SK-N-SH treated with all-trans-retinoic acid at 6 μM for 48 hours (cell line): Measurements from ENCODE around the gene GPR137.

Experiments used
- BACH2 ChIP-seq: fragments of 250-450 bp; sonication (Bioruptor Pico); IDR thresholded peaks from 2 replicates; pipeline ENCODE4 v1.9.0; 2021; ENCODE audit warnings: mild to moderate bottlenecking, borderline replicate concordance
- CREB5 ChIP-seq: fragments of 250-450 bp; sonication (Bioruptor Pico); IDR thresholded peaks from 2 replicates; pipeline ENCODE4 v1.5.1; 2020; ENCODE audit warnings: low read depth, mild to moderate bottlenecking, moderate library complexity
- ESRRG ChIP-seq: fragments of 250-450 bp; sonication (Bioruptor Pico); IDR thresholded peaks from 2 replicates; pipeline ENCODE4 v1.6.1; 2021; ENCODE audit warnings: mild to moderate bottlenecking
- ISL1 ChIP-seq: fragments of 250-450 bp; sonication (Bioruptor Pico); IDR thresholded peaks from 2 replicates; pipeline ENCODE4 v2.1.2; 2022; ENCODE audit warnings: mild to moderate bottlenecking, moderate library complexity
- RARB ChIP-seq: fragments of 250-450 bp; sonication (Bioruptor Pico); IDR thresholded peaks from 2 replicates; pipeline ENCODE4 v1.8.0; 2021; ENCODE audit warnings: mild to moderate bottlenecking, moderate library complexity
- SNAI2 ChIP-seq: fragments of 250-450 bp; sonication (Bioruptor Pico); IDR thresholded peaks from 2 replicates; pipeline ENCODE4 v1.5.0; 2020; ENCODE audit warnings: mild to moderate bottlenecking, moderate library complexity
- ZC3H10 ChIP-seq: fragments of 250-450 bp; sonication (Bioruptor Pico); IDR thresholded peaks from 2 replicates; pipeline ENCODE4 v1.5.1; 2021; ENCODE audit warnings: mild to moderate bottlenecking, moderate library complexity
- ZNF565 ChIP-seq: fragments of 450-650 bp; formaldehyde crosslinking; conservative IDR thresholded peaks from 2 replicates; pipeline ENCODE4 v1.5.0; 2020; ENCODE audit warnings: low read depth, mild to moderate bottlenecking, moderate library complexity
- ZNF70 ChIP-seq: fragments of 450-650 bp; formaldehyde crosslinking; IDR thresholded peaks from 2 replicates; pipeline ENCODE4 v1.5.0; 2020; ENCODE audit warnings: mild to moderate bottlenecking, moderate library complexity
- TF ChIP-seq, protein P1 (sequence below): fragments of 250-450 bp; sonication (Bioruptor Pico); IDR thresholded peaks from 2 replicates; pipeline ENCODE4 v1.8.0; 2020; ENCODE audit warnings: mild to moderate bottlenecking, moderate library complexity, borderline replicate concordance

DNA sequence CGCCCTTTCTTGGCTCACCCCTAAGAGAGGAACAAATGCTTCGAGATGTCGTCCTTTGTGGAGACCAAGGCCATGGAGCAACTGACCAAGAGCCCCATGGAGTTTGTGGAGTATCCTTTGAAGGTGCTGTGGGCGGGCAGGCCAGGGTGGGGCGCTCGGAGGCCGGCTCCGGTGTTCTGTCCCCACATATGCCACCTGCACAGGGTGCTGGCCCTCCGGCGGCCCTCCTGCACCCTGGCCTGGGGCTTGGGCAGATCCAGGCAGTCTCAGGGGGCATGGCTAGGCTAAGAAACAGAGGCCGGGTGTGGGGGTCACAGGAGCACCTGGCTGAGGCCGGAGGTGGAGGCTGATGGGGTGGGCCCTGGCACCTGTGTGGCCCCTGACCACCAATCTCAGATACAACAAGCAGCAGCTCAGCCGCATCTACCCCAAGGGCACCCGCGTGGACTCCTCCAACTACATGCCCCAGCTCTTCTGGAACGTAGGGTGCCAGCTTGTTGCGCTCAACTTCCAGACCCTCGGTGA is 24.0 kb upstream of the GPR137 start:
- TF ChIP-seq SNAI2 (CRISPR knock-in tag) (no peak), ZNF565 (CRISPR knock-in tag) (no peak), CREB5 (CRISPR knock-in tag) (no peak), BACH2 (CRISPR knock-in tag) (no peak), ESRRG (CRISPR knock-in tag) (no peak), ZNF70 (no peak), ZC3H10 (no peak), RARB (CRISPR knock-in tag) (no peak), ISL1 (CRISPR knock-in tag) (no peak)
- TF ChIP-seq, protein P1, sequence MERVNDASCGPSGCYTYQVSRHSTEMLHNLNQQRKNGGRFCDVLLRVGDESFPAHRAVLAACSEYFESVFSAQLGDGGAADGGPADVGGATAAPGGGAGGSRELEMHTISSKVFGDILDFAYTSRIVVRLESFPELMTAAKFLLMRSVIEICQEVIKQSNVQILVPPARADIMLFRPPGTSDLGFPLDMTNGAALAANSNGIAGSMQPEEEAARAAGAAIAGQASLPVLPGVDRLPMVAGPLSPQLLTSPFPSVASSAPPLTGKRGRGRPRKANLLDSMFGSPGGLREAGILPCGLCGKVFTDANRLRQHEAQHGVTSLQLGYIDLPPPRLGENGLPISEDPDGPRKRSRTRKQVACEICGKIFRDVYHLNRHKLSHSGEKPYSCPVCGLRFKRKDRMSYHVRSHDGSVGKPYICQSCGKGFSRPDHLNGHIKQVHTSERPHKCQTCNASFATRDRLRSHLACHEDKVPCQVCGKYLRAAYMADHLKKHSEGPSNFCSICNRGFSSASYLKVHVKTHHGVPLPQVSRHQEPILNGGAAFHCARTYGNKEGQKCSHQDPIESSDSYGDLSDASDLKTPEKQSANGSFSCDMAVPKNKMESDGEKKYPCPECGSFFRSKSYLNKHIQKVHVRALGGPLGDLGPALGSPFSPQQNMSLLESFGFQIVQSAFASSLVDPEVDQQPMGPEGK (CRISPR knock-in tag) = no peak
